COLO668 (cell line): ENCODE data around the gene NOL11.
"Not testable (repeated sequence)": the region's sequence is repeated elsewhere in the genome, so short reads cannot be mapped to it uniquely, and the experiment has no call there.

Experiments used
- DNase-seq: peaks from one replicate; lab custom pipeline; 2025; ENCODE audit not compliant: unreplicated experiment; lab: John Stamatoyannopoulos, UW

Gene NOL11

DNA sequence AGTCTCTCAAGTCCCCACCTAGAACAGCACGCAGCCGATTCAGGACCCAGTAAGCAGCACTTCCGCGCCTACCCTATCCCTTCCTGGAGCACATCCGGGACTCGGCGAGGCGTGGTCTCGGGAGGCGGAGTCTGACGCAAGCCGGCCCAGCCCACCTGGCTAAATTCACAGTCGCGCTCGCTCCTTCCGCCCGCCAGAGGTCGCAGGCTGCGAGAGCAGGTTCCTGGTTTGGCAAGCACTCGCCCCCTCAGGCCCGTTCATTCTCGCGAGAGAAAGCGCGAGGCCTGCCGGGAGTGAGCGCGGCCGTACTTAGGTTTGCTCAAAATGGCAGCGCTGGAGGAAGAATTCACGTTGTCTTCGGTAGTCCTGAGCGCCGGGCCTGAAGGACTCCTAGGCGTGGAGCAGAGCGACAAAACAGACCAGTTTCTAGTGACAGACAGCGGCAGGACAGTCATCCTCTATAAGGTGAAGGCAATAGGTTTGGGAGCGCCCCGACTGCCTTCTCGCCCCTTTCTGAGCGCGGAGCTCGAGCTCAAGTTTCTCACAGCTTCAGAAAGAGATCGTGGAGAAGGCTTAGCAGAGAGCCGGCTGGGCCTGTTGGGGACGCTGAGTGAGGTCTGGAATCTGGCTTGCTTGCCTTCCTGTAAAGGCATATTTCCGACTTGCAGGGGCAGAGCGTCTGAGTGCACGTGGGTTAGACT is at the start of gene NOL11:
TSS of gene NOL11 (plus strand) at position 313 of the 701 bp plus-strand sequence. CDS start at position 325, 12 bp downstream.
- peak; percentile 95 for DNase-seq

- peak; percentile 24 for DNase-seq
Measured at GRCh38 chr17:67671493-67671892, 46.2 kb upstream of the NOL11 start.

- DNase-seq: peak; percentile 69
Measured at GRCh38 chr17:67672592-67673335, 45.0 kb upstream of the NOL11 start.

DNA sequence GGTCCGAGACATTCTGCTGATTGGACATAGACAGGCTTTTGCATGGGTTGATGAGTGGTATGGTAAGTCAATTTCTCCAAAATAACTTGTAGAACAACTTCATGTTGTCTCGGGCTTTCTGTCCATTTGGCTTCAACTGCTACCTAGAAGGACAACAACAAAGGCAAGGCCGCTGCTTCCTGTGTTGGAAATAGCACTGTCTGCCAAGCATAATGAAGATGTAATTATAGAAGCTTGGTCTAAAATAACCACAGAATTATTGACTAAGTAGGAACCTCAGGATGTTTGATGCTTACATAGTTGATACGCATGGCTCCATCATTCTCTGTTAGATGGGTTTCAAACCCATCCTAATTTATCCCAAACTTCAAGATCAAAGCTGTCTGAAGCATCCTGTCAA is 42.3 kb upstream of the NOL11 start:
- no peak for DNase-seq

DNA sequence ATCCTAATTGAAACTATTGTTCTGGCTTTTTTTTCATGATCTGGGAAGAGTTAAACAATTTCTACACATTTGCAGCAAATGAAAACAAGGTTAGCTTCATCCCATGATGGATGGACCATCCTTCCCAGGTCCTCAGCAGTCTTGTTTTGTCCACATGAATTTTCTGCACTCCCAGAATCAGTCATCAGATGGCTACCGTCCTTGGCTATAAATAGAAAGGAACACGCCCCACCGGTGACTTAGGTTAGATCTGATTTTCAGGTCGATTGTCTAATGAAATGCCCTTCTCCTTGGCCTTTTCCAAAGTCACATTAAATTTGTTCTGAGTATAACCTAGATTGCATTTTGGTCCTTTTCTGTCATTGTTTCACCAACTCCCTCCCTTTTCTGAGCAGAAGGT is 41.4 kb upstream of the NOL11 start:
- no peak for DNase-seq

DNA sequence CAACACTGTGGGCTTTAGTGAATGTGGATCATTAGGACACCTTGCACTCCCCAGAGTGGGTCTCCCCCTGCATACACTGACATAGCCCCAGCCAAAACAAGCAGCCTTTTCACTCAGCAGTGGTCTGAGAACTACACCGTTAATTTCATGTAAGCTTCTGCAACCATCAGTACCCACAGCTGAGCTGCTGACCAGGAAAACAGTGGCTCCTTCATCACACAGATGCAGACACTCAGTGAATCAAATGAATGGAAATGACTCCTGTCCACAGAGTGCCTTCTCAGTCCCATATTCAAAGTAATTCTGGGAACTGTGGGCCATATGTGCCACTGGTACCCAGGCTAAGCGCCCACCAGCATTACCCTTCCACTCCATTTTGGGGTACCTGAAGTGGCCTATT is 39.3 kb upstream of the NOL11 start:
- no peak for DNase-seq

- DNase-seq: no peak
Measured at GRCh38 chr17:67679225-67679624, 38.5 kb upstream of the NOL11 start.

- DNase-seq: no peak
Measured at GRCh38 chr17:67679721-67680120, 38.0 kb upstream of the NOL11 start.

- DNase-seq: no peak
Measured at GRCh38 chr17:67680445-67681224, 37.1 kb upstream of the NOL11 start.

DNA sequence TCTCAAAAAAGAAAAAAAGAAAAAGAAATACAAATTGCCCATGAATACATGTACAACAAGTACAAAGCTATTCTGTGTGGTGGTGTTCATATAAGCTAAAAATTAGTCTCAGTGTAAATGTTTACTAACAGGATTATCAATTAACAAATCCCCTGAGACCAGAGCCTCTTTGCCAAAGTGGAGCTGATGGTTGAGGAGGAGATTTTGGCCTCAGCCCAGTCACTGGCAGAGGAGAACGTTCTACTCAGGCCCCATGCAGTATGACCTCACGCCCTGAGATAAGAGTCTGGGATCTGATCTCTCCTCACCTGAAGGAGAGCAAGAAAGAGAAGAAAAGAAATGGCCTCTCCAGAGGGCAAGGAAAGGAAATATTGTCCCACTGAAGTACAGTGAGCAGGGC is 35.5 kb upstream of the NOL11 start:
- no peak for DNase-seq

DNA sequence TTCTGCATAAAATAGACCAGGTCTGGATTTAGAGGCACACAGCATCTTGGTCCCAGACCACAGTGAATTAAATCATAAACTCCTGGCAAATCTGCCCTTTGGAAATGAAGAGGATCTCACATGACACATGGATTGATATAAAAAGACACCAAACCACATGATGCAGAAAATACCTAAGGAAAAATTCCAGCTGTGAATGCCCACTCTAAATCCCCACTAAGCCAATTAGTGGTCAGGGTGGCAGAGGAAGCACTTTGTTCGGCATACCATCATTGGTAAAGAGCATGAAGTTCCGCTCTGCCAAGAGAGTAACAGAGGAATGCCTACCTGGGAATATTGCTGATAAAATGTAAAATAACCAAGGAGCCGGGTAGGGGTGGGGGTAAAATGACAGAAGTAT is 32.4 kb upstream of the NOL11 start:
- no peak for DNase-seq

DNA sequence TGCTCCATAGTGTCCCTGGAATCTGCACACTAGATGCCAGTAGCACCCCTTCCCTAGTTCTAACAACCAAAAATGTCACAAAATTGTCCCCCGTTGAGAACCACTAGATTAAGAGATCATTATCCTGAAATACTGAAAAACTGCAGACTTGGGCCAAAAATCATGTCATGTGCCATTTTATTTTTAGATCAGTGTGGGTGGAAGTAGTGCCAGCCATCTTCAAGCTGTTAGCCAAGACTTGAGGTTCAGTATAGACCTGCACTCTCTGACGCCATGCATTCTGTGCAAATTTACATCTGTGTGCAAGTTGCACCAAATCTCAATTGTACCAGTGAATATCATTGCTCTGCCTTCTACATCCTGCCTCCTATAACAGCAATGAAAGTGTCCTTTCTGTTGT is 31.5 kb upstream of the NOL11 start:
- DNase-seq: no peak

GRCh38 chr17:67687511-67687910 is 30.2 kb upstream of the NOL11 start:
- no peak for DNase-seq

DNA sequence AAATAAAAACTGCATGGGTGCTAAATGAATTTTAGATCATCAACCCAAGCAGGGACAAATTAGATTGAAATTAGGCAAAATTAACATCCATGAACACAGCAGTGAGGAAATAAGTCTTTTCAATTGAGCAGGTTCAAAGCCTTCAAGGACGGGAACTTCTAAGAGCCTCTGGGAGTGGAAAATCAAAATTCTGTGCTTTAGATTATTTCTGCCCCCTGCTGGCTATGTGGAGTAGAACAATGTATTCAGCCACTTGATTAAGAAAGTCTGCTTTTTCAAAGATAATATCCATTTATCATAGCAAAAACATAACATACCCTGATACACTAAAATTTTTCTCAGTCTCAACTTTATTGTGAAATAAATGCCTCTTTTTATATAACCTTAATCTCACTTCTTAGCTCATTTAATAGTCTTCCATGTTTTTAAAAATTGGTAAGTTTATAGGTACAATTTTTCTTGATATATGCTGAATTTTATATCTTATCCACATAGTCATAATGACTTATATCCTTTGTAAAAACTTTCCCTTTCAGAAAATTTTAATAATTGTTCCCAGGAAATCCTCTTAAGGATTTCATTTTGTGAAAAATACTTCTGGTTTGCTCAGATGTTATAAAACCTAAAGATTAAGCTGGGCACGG is 28.1 kb upstream of the NOL11 start:
- peak; percentile 25 for DNase-seq

- no peak for DNase-seq
Measured at GRCh38 chr17:67693811-67694210, 23.9 kb upstream of the NOL11 start.

DNA sequence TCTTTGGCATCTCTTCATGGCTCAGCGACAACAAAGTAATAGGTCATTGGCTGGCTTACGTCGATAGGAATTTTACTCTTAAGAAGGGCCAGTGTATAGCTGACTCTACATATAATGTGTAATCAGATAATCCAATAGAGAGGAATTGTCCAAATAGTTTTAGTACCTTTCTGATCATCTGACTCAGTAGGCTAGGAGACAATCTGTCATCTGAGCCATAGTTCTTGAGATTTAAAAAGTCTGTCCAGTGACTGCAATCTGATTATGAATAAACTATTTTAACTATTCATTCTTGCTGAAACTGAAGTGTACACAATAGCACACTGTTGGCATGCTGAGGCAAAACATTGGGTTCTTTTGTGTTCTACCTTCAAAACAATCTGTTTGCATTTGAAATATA is 21.4 kb upstream of the NOL11 start:
- no peak for DNase-seq

GRCh38 chr17:67696853-67697498 is 20.8 kb upstream of the NOL11 start:
- DNase-seq: peak; percentile 1

- no peak for DNase-seq
Measured at GRCh38 chr17:67700037-67700724, 17.6 kb upstream of the NOL11 start.

- no peak for DNase-seq
Measured at GRCh38 chr17:67700725-67701119, 17.0 kb upstream of the NOL11 start.

GRCh38 chr17:67702861-67703260 is 14.9 kb upstream of the NOL11 start:
- not testable (repeated sequence) for DNase-seq
